ENCODE measurements around the gene NELFA.

DNA sequence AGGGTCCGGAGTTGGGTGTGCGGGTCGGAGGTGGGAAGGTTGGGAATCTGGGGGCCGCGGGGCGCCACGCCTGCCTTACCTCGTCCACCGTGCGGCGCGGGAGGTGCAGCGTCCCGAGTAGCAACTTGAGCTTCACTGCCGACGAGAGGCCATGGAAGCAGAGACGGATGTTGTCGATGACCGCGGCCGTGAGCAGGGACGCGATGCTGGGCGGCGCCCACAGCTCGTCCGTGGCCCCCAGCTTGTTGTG lies 178 bp downstream of the NELFA start:
- no peak for TF ChIP-seq ZNF70 (CRISPR knock-in tag; IDR thresholded peaks at IDR 0.05)
- TF ChIP-seq, protein P1, sequence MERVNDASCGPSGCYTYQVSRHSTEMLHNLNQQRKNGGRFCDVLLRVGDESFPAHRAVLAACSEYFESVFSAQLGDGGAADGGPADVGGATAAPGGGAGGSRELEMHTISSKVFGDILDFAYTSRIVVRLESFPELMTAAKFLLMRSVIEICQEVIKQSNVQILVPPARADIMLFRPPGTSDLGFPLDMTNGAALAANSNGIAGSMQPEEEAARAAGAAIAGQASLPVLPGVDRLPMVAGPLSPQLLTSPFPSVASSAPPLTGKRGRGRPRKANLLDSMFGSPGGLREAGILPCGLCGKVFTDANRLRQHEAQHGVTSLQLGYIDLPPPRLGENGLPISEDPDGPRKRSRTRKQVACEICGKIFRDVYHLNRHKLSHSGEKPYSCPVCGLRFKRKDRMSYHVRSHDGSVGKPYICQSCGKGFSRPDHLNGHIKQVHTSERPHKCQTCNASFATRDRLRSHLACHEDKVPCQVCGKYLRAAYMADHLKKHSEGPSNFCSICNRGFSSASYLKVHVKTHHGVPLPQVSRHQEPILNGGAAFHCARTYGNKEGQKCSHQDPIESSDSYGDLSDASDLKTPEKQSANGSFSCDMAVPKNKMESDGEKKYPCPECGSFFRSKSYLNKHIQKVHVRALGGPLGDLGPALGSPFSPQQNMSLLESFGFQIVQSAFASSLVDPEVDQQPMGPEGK (CRISPR knock-in tag; IDR thresholded peaks at IDR 0.05; ENCODE audit: borderline replicate concordance): no peak
- TF ChIP-seq BACH2 (CRISPR knock-in tag; IDR thresholded peaks at IDR 0.05; ENCODE audit: borderline replicate concordance): no peak
- TF ChIP-seq GLIS3 (CRISPR knock-in tag; IDR thresholded peaks at IDR 0.05): no peak
- no peak for TF ChIP-seq ZFP3 (CRISPR knock-in tag; IDR thresholded peaks at IDR 0.05)
- no peak for TF ChIP-seq ARNTL (CRISPR knock-in tag; IDR thresholded peaks at IDR 0.05; ENCODE audit: borderline replicate concordance, low read depth)
- TF ChIP-seq ZC3H10 (CRISPR knock-in tag; IDR thresholded peaks at IDR 0.05): no peak
- TF ChIP-seq ZNF565 (CRISPR knock-in tag; conservative IDR thresholded peaks at IDR 0.05; ENCODE audit: low read depth): no peak
- TF ChIP-seq ZFP30 (CRISPR knock-in tag; IDR thresholded peaks at IDR 0.05): no peak
- TF ChIP-seq, protein P2, sequence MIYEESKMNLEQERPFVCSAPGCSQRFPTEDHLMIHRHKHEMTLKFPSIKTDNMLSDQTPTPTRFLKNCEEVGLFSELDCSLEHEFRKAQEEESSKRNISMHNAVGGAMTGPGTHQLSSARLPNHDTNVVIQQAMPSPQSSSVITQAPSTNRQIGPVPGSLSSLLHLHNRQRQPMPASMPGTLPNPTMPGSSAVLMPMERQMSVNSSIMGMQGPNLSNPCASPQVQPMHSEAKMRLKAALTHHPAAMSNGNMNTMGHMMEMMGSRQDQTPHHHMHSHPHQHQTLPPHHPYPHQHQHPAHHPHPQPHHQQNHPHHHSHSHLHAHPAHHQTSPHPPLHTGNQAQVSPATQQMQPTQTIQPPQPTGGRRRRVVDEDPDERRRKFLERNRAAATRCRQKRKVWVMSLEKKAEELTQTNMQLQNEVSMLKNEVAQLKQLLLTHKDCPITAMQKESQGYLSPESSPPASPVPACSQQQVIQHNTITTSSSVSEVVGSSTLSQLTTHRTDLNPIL (CRISPR knock-in tag; IDR thresholded peaks at IDR 0.05; ENCODE audit: low read depth): no peak
- no peak for TF ChIP-seq RARB (CRISPR knock-in tag; IDR thresholded peaks at IDR 0.05)
- no peak for TF ChIP-seq ESRRG (CRISPR knock-in tag; IDR thresholded peaks at IDR 0.05)
- TF ChIP-seq SNAI2 (CRISPR knock-in tag; IDR thresholded peaks at IDR 0.05): no peak
